Measurements from ENCODE around the gene TNFRSF12A.

The TNFRSF12A gene

DNA sequence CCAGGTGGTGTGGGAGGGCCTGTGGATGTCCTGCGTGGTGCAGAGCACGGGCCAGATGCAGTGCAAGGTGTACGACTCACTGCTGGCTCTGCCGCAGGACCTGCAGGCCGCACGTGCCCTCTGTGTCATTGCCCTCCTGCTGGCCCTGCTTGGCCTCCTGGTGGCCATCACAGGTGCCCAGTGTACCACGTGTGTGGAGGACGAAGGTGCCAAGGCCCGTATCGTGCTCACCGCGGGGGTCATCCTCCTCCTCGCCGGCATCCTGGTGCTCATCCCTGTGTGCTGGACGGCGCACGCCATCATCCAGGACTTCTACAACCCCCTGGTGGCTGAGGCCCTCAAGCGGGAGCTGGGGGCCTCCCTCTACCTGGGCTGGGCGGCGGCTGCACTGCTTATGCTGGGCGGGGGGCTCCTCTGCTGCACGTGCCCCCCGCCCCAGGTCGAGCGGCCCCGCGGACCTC lies 6.6 kb upstream of the TNFRSF12A start:
- Histone ChIP-seq H3K4me3 (ENCODE audit: low read length) (no peak overlapping the region), H3K27me3 (ENCODE audit: low read depth, low read length) (peaks cover 10% of the 10 kb centered on the region), H3K79me2 (ENCODE audit: low read length) (no peaks in the 10 kb centered on the region), H3K9ac (ENCODE audit: low read length) (no peak overlapping the region), H3K27ac (ENCODE audit: low read length) (no peak overlapping the region), H3K36me3 (replicated peaks; ENCODE audit: low read depth, low read length) (no peaks in the 10 kb centered on the region), H3K9me3 (ENCODE audit: insufficient read depth, low read length) (no peaks in the 10 kb centered on the region), H3K4me1 (ENCODE audit: low read length) (no peaks in the 10 kb centered on the region), H2AFZ (ENCODE audit: low read depth, low read length) (no peak overlapping the region), H3K4me2 (ENCODE audit: low read length) (no peak overlapping the region), H4K20me1 (ENCODE audit: insufficient read depth, low read length) (no peaks in the 10 kb centered on the region)
- TF ChIP-seq, protein P1, sequence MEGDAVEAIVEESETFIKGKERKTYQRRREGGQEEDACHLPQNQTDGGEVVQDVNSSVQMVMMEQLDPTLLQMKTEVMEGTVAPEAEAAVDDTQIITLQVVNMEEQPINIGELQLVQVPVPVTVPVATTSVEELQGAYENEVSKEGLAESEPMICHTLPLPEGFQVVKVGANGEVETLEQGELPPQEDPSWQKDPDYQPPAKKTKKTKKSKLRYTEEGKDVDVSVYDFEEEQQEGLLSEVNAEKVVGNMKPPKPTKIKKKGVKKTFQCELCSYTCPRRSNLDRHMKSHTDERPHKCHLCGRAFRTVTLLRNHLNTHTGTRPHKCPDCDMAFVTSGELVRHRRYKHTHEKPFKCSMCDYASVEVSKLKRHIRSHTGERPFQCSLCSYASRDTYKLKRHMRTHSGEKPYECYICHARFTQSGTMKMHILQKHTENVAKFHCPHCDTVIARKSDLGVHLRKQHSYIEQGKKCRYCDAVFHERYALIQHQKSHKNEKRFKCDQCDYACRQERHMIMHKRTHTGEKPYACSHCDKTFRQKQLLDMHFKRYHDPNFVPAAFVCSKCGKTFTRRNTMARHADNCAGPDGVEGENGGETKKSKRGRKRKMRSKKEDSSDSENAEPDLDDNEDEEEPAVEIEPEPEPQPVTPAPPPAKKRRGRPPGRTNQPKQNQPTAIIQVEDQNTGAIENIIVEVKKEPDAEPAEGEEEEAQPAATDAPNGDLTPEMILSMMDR (IDR thresholded peaks at IDR 0.05; ENCODE audit: low read depth, low read length) = no peak

DNA sequence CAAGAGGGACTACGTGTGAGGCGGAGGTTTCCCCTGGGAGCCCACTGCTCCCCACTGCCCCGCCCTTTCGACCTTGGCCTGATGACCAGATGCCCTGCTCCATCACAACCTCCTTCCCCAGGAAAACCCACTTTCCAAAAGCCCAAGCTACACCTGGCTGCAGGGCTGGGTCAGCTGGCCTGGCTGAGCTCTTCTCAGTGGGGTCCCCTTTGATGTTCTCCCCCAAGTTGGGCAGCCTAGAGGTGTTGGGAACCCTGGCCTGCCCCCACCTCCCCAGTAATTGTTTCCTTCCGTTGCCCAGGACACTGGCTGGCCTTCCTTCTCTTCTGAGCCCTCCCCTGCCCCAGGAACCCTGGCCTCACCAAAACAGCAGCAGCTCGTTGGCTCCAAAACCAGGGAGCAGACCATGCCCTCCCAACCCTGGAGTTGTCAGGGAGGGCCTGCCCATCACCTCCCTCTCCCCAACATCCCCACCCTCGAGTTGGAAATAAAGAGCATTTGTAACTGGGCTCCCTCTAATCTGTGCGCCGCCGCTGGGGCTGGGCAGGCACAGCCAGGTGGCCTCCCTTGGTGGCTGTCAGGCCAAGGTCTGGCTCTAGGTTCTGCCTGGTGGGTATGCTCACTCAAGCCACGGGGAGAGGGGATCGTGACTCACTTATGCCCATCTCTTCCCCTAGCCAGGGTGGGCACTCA lies 6.0 kb upstream of the TNFRSF12A start:
- no peak overlapping the region for H3K4me3 ChIP-seq (ENCODE audit: low read length)

DNA sequence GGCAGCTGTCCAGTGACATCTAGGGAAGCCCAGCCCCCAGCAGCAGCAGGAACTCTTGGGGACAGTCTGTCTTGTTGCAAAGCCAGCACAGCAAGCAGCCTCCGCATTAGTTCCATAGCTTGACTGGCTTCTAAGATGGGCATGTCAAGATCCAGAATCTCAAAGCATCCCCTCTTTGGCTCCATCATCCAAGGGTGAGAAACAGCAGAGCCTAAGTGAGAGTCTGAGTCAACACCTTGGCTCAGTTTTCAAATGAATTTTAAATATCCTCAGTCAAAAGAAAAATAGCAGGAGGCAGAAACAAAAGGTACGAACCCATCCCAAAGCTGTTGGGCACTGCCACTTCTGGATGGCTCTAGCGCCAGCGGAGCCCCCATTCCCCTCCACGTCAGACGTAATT lies 5.2 kb upstream of the TNFRSF12A start:
- peaks cover 7% of the 10 kb centered on the region; the same call in 1 of the 2 replicates for H3K27me3 ChIP-seq (ENCODE audit: low read depth, low read length)

More for the DNA sequence above, 6.0 kb upstream of the TNFRSF12A start:
- H3K36me3 ChIP-seq (replicated peaks; ENCODE audit: low read depth, low read length) = no peaks in the 10 kb centered on the region
- no peak overlapping the region for H3K4me2 ChIP-seq (ENCODE audit: low read length)
- no peaks in the 10 kb centered on the region for H3K9me3 ChIP-seq (ENCODE audit: insufficient read depth, low read length)
- no peak overlapping the region for H3K9ac ChIP-seq (ENCODE audit: low read length)
- no peak for TF ChIP-seq EZH2phosphoT487 (IDR thresholded peaks at IDR 0.05; ENCODE audit: low read depth)
- TF ChIP-seq, protein P1 (IDR thresholded peaks at IDR 0.05; ENCODE audit: low read depth, low read length) = no peak
- no peaks in the 10 kb centered on the region for H3K4me1 ChIP-seq (ENCODE audit: low read length)
- H3K27ac ChIP-seq (ENCODE audit: low read length) = no peak overlapping the region
- no peaks in the 10 kb centered on the region for H3K79me2 ChIP-seq (ENCODE audit: low read length)
- no peaks in the 10 kb centered on the region for H4K20me1 ChIP-seq (ENCODE audit: insufficient read depth, low read length)
- peaks cover 7% of the 10 kb centered on the region; the same call in 1 of the 2 replicates for H3K27me3 ChIP-seq (ENCODE audit: low read depth, low read length)
- H2AFZ ChIP-seq (ENCODE audit: low read depth, low read length) = no peak overlapping the region

DNA sequence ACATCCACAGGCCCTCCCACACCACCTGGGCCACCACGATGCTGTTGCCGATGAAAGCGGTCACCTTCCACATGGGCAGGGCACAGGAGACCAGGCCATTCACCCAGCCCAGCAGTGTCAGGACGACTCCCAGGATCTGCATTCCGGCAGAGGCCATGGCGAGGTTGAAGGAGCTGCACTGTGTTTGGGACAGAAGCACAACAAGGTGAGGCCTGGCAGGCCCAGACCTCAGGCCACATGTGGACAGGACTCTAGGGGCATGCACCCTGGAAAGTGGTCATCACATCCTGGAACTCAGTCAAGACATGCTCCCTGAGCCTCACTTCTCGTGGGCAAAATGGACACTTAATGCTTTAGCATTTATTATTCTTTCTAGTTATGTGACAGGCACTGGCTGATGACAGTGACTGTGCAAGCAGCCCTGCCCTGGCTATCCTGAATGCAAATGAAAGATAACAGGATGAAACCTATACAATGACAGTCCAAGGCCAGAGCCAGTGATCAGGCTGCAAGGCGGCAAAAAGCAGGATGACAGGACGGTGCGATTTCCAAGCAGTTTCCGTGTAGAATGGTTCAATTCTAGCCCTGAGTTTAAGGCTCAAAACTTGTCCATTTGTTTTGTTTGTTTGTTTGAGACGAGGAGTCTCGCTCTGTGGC lies 4.2 kb upstream of the TNFRSF12A start:
- Histone ChIP-seq H3K9ac (ENCODE audit: low read length) (no peak overlapping the region), H3K4me3 (ENCODE audit: low read length) (no peak overlapping the region), H2AFZ (ENCODE audit: low read depth, low read length) (no peak overlapping the region), H3K4me2 (ENCODE audit: low read length) (no peak overlapping the region), H3K27ac (ENCODE audit: low read length) (no peak overlapping the region), H3K9me3 (ENCODE audit: insufficient read depth, low read length) (no peaks in the 10 kb centered on the region), H3K4me1 (ENCODE audit: low read length) (peaks cover 9% of the 10 kb centered on the region), H3K79me2 (ENCODE audit: low read length) (no peaks in the 10 kb centered on the region), H3K36me3 (replicated peaks; ENCODE audit: low read depth, low read length) (no peaks in the 10 kb centered on the region), H4K20me1 (ENCODE audit: insufficient read depth, low read length) (no peaks in the 10 kb centered on the region), H3K27me3 (ENCODE audit: low read depth, low read length) (peaks cover 7% of the 10 kb centered on the region; the same call in 1 of the 2 replicates)
- TF ChIP-seq EZH2phosphoT487 (IDR thresholded peaks at IDR 0.05; ENCODE audit: low read depth) = no peak
- TF ChIP-seq, protein P1 (IDR thresholded peaks at IDR 0.05; ENCODE audit: low read depth, low read length) = no peak

More for the DNA sequence above, 5.2 kb upstream of the TNFRSF12A start:
- Histone ChIP-seq H2AFZ (ENCODE audit: low read depth, low read length) (no peak overlapping the region), H3K4me3 (ENCODE audit: low read length) (no peak overlapping the region), H3K27ac (ENCODE audit: low read length) (no peak overlapping the region), H4K20me1 (ENCODE audit: insufficient read depth, low read length) (no peaks in the 10 kb centered on the region), H3K36me3 (replicated peaks; ENCODE audit: low read depth, low read length) (no peaks in the 10 kb centered on the region), H3K9me3 (ENCODE audit: insufficient read depth, low read length) (no peaks in the 10 kb centered on the region), H3K79me2 (ENCODE audit: low read length) (no peaks in the 10 kb centered on the region), H3K4me2 (ENCODE audit: low read length) (no peak overlapping the region), H3K9ac (ENCODE audit: low read length) (no peak overlapping the region), H3K4me1 (ENCODE audit: low read length) (0 out of 2 replicates have a peak, but pooled peaks cover 3% of the 10 kb centered on the region)
- no peak for TF ChIP-seq EZH2phosphoT487 (IDR thresholded peaks at IDR 0.05; ENCODE audit: low read depth)
- TF ChIP-seq, protein P1 (IDR thresholded peaks at IDR 0.05; ENCODE audit: low read depth, low read length) = no peak
